Transverse colon (tissue), 4 donors: ENCODE data around the gene CDC42BPB.

Experiments used
- EP300 ChIP-seq: sonication (generic); formaldehyde crosslinking; IDR thresholded peaks from one replicate; pipeline ENCODE4 v1.6.1; 2017; ENCODE audit warnings: antibody characterized with exemption, low read depth
- POLR2AphosphoS5 ChIP-seq, 3 donors: sonication (generic); formaldehyde crosslinking; IDR thresholded peaks; one replicate each; pipeline ENCODE4 v1.6.1; 2016; ENCODE audit warnings: antibody characterized with exemption in 3 of 3
- TF ChIP-seq, protein P1 (sequence below), 5 experiments: fragments of 200-600 bp in 3 of 5; fragments of 450-650 bp in 2 of 5; sonication (generic) in 3 of 5; IDR thresholded peaks; 1 replicate in 2 of 5; 2 replicates in 3 of 5; pipeline ENCODE4 v1.5.1; 2016 to 2017; ENCODE audit warnings: antibody characterized with exemption in 5 of 5, inconsistent platforms in 3 of 5, mild to moderate bottlenecking in 2 of 5, moderate library complexity in 1 of 5

DNA sequence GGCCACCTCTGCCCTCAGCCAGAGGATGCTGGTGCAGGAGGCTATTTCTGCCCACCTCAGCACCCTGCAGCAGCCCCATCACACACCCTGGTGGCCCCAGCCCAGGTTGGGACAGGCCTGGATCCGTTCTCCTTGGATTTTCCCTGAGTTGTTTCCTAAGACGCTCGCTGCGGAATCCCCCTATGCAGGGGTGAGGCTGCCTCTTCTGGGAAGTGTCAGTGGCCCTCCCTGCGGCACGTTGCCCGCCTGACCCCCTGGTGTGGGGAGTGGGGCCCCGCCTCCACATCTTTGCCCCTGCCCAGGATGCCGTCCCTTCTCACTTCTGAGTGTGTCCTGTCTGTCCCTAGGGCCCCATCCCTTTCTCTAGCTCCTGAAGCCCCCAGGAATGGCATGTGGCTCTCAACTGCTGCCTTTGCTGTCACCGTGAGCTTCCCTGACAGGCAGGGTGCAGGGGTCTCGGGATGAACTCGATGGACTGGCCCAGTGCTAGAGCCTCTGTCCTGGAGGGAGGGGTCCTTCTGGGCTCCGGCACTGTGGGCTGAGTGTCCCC, 36.6 kb upstream of the CDC42BPB start:
- TF ChIP-seq, protein P1, sequence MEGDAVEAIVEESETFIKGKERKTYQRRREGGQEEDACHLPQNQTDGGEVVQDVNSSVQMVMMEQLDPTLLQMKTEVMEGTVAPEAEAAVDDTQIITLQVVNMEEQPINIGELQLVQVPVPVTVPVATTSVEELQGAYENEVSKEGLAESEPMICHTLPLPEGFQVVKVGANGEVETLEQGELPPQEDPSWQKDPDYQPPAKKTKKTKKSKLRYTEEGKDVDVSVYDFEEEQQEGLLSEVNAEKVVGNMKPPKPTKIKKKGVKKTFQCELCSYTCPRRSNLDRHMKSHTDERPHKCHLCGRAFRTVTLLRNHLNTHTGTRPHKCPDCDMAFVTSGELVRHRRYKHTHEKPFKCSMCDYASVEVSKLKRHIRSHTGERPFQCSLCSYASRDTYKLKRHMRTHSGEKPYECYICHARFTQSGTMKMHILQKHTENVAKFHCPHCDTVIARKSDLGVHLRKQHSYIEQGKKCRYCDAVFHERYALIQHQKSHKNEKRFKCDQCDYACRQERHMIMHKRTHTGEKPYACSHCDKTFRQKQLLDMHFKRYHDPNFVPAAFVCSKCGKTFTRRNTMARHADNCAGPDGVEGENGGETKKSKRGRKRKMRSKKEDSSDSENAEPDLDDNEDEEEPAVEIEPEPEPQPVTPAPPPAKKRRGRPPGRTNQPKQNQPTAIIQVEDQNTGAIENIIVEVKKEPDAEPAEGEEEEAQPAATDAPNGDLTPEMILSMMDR (IDR thresholded peaks at IDR 0.05): no peak
- no peak for TF ChIP-seq POLR2AphosphoS5 (IDR thresholded peaks at IDR 0.05)
- TF ChIP-seq EP300: no peak
